ENCODE measurements around the gene DYNLRB1. TPM values are rescaled to one million over a fixed set of nuclear protein-coding genes. Genes with fewer than 3 reads are reported as not detected.

Gene DYNLRB1
- total RNA-seq, 1 experiment from 2014 or later, result 177 TPM

DNA sequence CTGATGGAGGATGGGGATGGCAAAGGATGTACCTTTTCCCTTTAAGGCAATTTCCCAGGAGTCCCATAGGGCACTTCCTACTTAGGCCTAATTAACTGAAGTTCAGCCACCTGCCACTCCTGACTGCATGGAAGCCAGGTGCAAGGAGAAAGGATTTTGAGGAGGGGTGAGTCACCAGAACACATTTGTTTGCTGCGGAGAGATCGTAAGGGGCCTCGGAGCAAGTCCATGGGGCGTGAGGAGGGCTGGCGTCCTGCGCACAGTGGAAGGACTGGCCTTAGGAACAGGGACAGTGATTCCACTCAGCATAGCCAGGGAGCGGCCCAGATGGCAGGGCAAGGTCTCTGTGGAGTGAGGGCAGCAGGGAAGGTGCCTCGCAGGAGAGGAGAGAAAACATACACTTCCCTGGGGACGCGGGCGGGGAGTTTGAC lies 30.5 kb downstream of the DYNLRB1 start:
- CTCF ChIA-PET, result no interaction called here
- no TSS peak for BruUV-seq (replicated peaks)

GRCh38 chr20:34547844-34548613 lies 31.8 kb downstream of the DYNLRB1 start:
- no peaks in the 10 kb centered on the region for H3K27me3 ChIP-seq (ENCODE audit: low read length)
- TF ChIP-seq EZH2 (IDR thresholded peaks at IDR 0.05; ENCODE audit: low read length, unreplicated experiment), result no peak
- TF ChIP-seq, protein P1, sequence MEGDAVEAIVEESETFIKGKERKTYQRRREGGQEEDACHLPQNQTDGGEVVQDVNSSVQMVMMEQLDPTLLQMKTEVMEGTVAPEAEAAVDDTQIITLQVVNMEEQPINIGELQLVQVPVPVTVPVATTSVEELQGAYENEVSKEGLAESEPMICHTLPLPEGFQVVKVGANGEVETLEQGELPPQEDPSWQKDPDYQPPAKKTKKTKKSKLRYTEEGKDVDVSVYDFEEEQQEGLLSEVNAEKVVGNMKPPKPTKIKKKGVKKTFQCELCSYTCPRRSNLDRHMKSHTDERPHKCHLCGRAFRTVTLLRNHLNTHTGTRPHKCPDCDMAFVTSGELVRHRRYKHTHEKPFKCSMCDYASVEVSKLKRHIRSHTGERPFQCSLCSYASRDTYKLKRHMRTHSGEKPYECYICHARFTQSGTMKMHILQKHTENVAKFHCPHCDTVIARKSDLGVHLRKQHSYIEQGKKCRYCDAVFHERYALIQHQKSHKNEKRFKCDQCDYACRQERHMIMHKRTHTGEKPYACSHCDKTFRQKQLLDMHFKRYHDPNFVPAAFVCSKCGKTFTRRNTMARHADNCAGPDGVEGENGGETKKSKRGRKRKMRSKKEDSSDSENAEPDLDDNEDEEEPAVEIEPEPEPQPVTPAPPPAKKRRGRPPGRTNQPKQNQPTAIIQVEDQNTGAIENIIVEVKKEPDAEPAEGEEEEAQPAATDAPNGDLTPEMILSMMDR (conservative IDR thresholded peaks at IDR 0.05; ENCODE audit: low read depth, low read length), result no peak
- TF ChIP-seq EZH2phosphoT487 (IDR thresholded peaks at IDR 0.05; ENCODE audit: borderline replicate concordance, low read length), result no peak
- H3K9ac ChIP-seq (ENCODE audit: low read length), result no peak overlapping the region
- H3K9me2 ChIP-seq (replicated peaks; ENCODE audit: low read length), result no peaks in the 10 kb centered on the region
- H3K4me2 ChIP-seq (ENCODE audit: low read length), result no peak overlapping the region
- no peak overlapping the region for H3K27ac ChIP-seq (ENCODE audit: low read length)
- H3K4me1 ChIP-seq (ENCODE audit: insufficient read depth, low read length), result no peaks in the 10 kb centered on the region
- H3K9me3 ChIP-seq (ENCODE audit: low read length), result no peaks in the 10 kb centered on the region
- no peaks in the 10 kb centered on the region for H4K20me1 ChIP-seq (ENCODE audit: low read length)
- H3F3A ChIP-seq (ENCODE audit: low read length, unreplicated experiment), result no peaks in the 10 kb centered on the region
- no peak overlapping the region for H2AFZ ChIP-seq (ENCODE audit: low read length)
- CTCF ChIA-PET, result no interaction called here
- intact Hi-C loops (cut with micrococcal nuclease), result no loop called here
- no TSS peak for BruUV-seq (replicated peaks)
- POLR2A ChIA-PET (ENCODE audit: unreplicated experiment), result no interaction called here
- H3K79me2 ChIP-seq (ENCODE audit: low read length), result no peaks in the 10 kb centered on the region
- ATAC-seq (no peak), DNase-seq (no peak)
- H3K4me3 ChIP-seq (ENCODE audit: low read length), result no peak overlapping the region
- H3K36me3 ChIP-seq (ENCODE audit: low read depth, low read length), result no peaks in the 10 kb centered on the region

More for the DNA sequence above, 30.5 kb downstream of the DYNLRB1 start:
- Histone ChIP-seq H3K27me3 (ENCODE audit: low read length) (no peaks in the 10 kb centered on the region), H3K36me3 (ENCODE audit: low read depth, low read length) (no peaks in the 10 kb centered on the region; the same call in 1 of the 2 replicates), H3K9me3 (ENCODE audit: low read length) (no peaks in the 10 kb centered on the region), H3K27ac (ENCODE audit: low read length) (no peak overlapping the region), H3K4me3 (ENCODE audit: low read length) (no peak overlapping the region), H3K9ac (ENCODE audit: low read length) (no peak overlapping the region), H3K9me2 (replicated peaks; ENCODE audit: low read length) (no peaks in the 10 kb centered on the region), H3K79me2 (ENCODE audit: low read length) (no peaks in the 10 kb centered on the region), H3F3A (ENCODE audit: low read length, unreplicated experiment) (no peaks in the 10 kb centered on the region), H3K4me2 (ENCODE audit: low read length) (no peak overlapping the region), H3K4me1 (ENCODE audit: insufficient read depth, low read length) (no peaks in the 10 kb centered on the region), H4K20me1 (ENCODE audit: low read length) (no peaks in the 10 kb centered on the region), H2AFZ (ENCODE audit: low read length) (no peak overlapping the region)
- POLR2A ChIA-PET (ENCODE audit: unreplicated experiment), result no interaction called here
- no peak for ATAC-seq
- DNase-seq, result no peak
- TF ChIP-seq EZH2phosphoT487 (IDR thresholded peaks at IDR 0.05; ENCODE audit: borderline replicate concordance, low read length) (no peak), EZH2 (IDR thresholded peaks at IDR 0.05; ENCODE audit: low read length, unreplicated experiment) (no peak)
- TF ChIP-seq, protein P1 (conservative IDR thresholded peaks at IDR 0.05; ENCODE audit: low read depth, low read length), result no peak
- intact Hi-C loops (cut with micrococcal nuclease), result no loop called here

GRCh38 chr20:34549291-34549928 lies 33.2 kb downstream of the DYNLRB1 start:
- no peaks in the 10 kb centered on the region for H3K36me3 ChIP-seq (ENCODE audit: low read depth, low read length)
- no peak overlapping the region for H3K4me2 ChIP-seq (ENCODE audit: low read length)
- TF ChIP-seq EZH2 (IDR thresholded peaks at IDR 0.05; ENCODE audit: low read length, unreplicated experiment), result no peak
- TF ChIP-seq, protein P1 (conservative IDR thresholded peaks at IDR 0.05; ENCODE audit: low read depth, low read length), result no peak
- TF ChIP-seq EZH2phosphoT487 (IDR thresholded peaks at IDR 0.05; ENCODE audit: borderline replicate concordance, low read length), result no peak
- CTCF ChIA-PET, result no interaction called here
- POLR2A ChIA-PET (ENCODE audit: unreplicated experiment), result no interaction called here
- H3K9me2 ChIP-seq (replicated peaks; ENCODE audit: low read length), result no peaks in the 10 kb centered on the region
- peaks cover 10% of the 10 kb centered on the region; the same call in 1 of the 2 replicates for H3K4me1 ChIP-seq (ENCODE audit: insufficient read depth, low read length)
- DNase-seq (peak; percentile 39), ATAC-seq (peak; percentile 20; the same call in 1 of the 2 replicates)
- H4K20me1 ChIP-seq (ENCODE audit: low read length), result no peaks in the 10 kb centered on the region
- no peak overlapping the region for H3K27ac ChIP-seq (ENCODE audit: low read length)
- no peak overlapping the region for H3K4me3 ChIP-seq (ENCODE audit: low read length)
- H3F3A ChIP-seq (ENCODE audit: low read length, unreplicated experiment), result no peaks in the 10 kb centered on the region
- H3K9me3 ChIP-seq (ENCODE audit: low read length), result no peaks in the 10 kb centered on the region
- no TSS peak for BruUV-seq (replicated peaks)
- H3K27me3 ChIP-seq (ENCODE audit: low read length), result no peaks in the 10 kb centered on the region
- no peak overlapping the region for H3K9ac ChIP-seq (ENCODE audit: low read length)
- intact Hi-C loops (cut with micrococcal nuclease), result no loop called here
- no peak overlapping the region for H2AFZ ChIP-seq (ENCODE audit: low read length)
- no peaks in the 10 kb centered on the region for H3K79me2 ChIP-seq (ENCODE audit: low read length)
